ENCODE results near the gene FREY1.
A peak's percentile ranks its signal among the peaks of the same experiment; 100 is the strongest.

FREY1 gene

DNA sequence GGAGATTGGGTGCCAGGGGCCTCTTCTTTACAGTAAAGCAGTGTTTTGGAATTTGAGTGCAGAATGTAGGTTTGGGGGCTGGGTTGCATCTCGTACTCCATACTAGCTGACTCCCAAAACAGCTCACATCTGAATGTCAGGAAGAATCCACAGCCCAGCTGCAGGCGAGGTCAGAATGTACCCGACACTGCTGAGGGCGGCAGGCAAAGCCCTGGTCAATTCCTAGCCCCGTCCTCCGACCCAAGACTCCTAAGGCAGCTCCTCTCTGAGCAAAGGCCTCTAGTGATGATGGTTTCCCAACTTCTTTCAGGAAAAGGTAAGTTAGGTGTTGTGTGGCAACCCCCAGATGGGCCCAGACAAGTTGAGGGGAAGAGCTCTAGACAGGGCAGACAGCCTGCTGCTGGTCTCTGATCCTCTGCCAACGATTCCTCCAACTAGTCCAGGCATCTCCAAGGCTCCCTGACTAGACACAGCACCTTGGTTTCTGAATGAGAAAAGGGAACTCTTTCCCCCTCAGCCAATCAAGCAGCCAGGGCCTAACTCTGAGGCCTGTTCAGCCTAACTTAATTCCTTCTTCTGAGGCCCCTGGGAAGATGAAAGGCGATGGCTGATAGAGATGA is 24.0 kb upstream of the FREY1 start:
- no peaks in the 10 kb centered on the region for H3K27me3 ChIP-seq (ENCODE audit: insufficient read depth, low read length)
- H3K79me2 ChIP-seq (ENCODE audit: control insufficient read depth, insufficient read depth, low read length, poor library complexity), result no peaks in the 10 kb centered on the region
- H3K9me3 ChIP-seq (ENCODE audit: insufficient read depth, low read depth, low read length), result no peaks in the 10 kb centered on the region
- peaks cover 19 to 29% of the 10 kb centered on the region in 2 experiments for H3K4me1 ChIP-seq (ENCODE audit: control insufficient read depth in 1 of 2, insufficient read depth in 2 of 2, low read length in 2 of 2)
- H3K18ac ChIP-seq (ENCODE audit: low read length), result no peak overlapping the region
- H3K4ac ChIP-seq (ENCODE audit: low read depth, low read length), result no peak overlapping the region
- no peak overlapping the region for H2BK12ac ChIP-seq (ENCODE audit: low read length)
- no peak overlapping the region for H3K4me3 ChIP-seq (ENCODE audit: low read depth, low read length)
- H2AFZ ChIP-seq (ENCODE audit: insufficient read depth, low read length, poor library complexity), result no peak overlapping the region
- no peak overlapping the region for H2AK5ac ChIP-seq (ENCODE audit: low read length)
- H2BK5ac ChIP-seq (ENCODE audit: low read depth, low read length, poor library complexity), result no peak overlapping the region
- H2BK120ac ChIP-seq (ENCODE audit: insufficient read depth, low read length, poor library complexity), result no peak overlapping the region
- H3K79me1 ChIP-seq (ENCODE audit: low read length), result peaks cover 5% of the 10 kb centered on the region
- no peak overlapping the region for H3K4me2 ChIP-seq (ENCODE audit: low read length)
- no peak overlapping the region for H3K9ac ChIP-seq (ENCODE audit: low read length)
- no CpG with 5 or more reads among the region's 8 CpGs for WGBS (ENCODE audit: extremely low coverage, insufficient coverage, insufficient read length)
- H4K8ac ChIP-seq (ENCODE audit: low read depth, low read length), result no peak overlapping the region
- H4K91ac ChIP-seq (ENCODE audit: low read depth, low read length), result no peak overlapping the region
- H3K14ac ChIP-seq (ENCODE audit: low read length), result no peak overlapping the region
- H4K12ac ChIP-seq (ENCODE audit: low read depth, low read length), result no peak overlapping the region
- no peak for DNase-seq
- no peak overlapping the region for H3K27ac ChIP-seq (ENCODE audit: low read depth, low read length)
- no peak overlapping the region for H3K23ac ChIP-seq (ENCODE audit: low read length)
- peaks cover 18 to 22% of the 10 kb centered on the region in 2 experiments for H3K36me3 ChIP-seq (ENCODE audit: control insufficient read depth in 1 of 2, insufficient read depth in 2 of 2, low read length in 2 of 2)

DNA sequence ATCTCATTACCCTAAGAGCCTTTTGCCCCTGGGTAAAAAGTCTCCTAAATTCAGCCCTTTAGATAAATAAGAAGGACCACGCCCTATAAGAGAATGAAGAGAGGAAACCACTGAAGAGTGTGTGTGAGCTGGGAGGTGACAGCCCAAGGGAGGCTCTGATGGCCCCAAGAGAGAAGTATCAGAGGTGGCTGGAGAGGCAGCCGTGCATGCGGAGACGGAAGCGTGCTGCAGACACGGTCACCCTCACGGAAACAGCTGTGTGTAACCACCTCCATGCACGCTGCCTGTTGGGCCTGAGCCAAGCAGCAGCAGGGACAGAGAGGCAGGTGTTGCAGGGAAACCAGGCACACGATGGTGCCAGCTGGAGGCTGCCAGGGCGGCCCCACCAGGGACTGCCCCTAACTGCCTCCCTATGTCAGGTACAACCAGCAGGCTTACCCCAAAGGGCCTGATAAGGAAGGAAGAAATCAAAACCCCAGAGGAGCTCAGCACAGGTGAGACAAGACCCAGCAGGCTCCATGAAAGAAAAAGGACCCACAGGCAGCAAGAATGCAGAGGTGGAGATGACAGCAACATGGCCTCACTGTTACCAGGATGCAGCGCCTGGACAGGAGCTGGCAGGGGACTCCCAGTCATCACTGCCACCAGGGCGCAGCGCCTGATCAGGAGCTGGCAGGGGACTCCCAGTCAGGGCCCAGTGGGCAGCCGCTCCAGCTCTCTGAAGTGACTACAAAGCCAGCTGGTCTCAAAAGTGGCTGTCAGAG is 23.1 kb upstream of the FREY1 start:
- no CpG with 5 or more reads among the region's 14 CpGs for WGBS (ENCODE audit: extremely low coverage, insufficient coverage, insufficient read length)
- H3K4me2 ChIP-seq (ENCODE audit: low read length), result no peak overlapping the region
- DNase-seq, result peak in 1 of 2 donors; percentile 17
- H3K27ac ChIP-seq (ENCODE audit: low read depth, low read length), result no peak overlapping the region
- peaks cover 17 to 20% of the 10 kb centered on the region in 2 experiments for H3K36me3 ChIP-seq (ENCODE audit: control insufficient read depth in 1 of 2, insufficient read depth in 2 of 2, low read length in 2 of 2)
- no peak overlapping the region for H3K18ac ChIP-seq (ENCODE audit: low read length)
- H3K9me3 ChIP-seq (ENCODE audit: insufficient read depth, low read depth, low read length), result no peaks in the 10 kb centered on the region
- peaks cover 18 to 27% of the 10 kb centered on the region in 2 experiments for H3K4me1 ChIP-seq (ENCODE audit: control insufficient read depth in 1 of 2, insufficient read depth in 2 of 2, low read length in 2 of 2)
- H3K9ac ChIP-seq (ENCODE audit: low read length), result no peak overlapping the region
- peaks cover 5% of the 10 kb centered on the region for H3K79me1 ChIP-seq (ENCODE audit: low read length)
- no peak overlapping the region for H3K23ac ChIP-seq (ENCODE audit: low read length)
- no peak overlapping the region for H2BK12ac ChIP-seq (ENCODE audit: low read length)
- H3K4ac ChIP-seq (ENCODE audit: low read depth, low read length), result no peak overlapping the region
- H3K79me2 ChIP-seq (ENCODE audit: control insufficient read depth, insufficient read depth, low read length, poor library complexity), result no peaks in the 10 kb centered on the region
- no peaks in the 10 kb centered on the region for H3K27me3 ChIP-seq (ENCODE audit: insufficient read depth, low read length)
- H2BK5ac ChIP-seq (ENCODE audit: low read depth, low read length, poor library complexity), result no peak overlapping the region
- no peak overlapping the region for H2AFZ ChIP-seq (ENCODE audit: insufficient read depth, low read length, poor library complexity)
- H4K8ac ChIP-seq (ENCODE audit: low read depth, low read length), result no peak overlapping the region
- no peak overlapping the region for H4K12ac ChIP-seq (ENCODE audit: low read depth, low read length)
- H4K91ac ChIP-seq (ENCODE audit: low read depth, low read length), result no peak overlapping the region
- no peak overlapping the region for H2AK5ac ChIP-seq (ENCODE audit: low read length)
- no peak overlapping the region for H3K14ac ChIP-seq (ENCODE audit: low read length)
- H2BK120ac ChIP-seq (ENCODE audit: insufficient read depth, low read length, poor library complexity), result no peak overlapping the region
- H3K4me3 ChIP-seq (ENCODE audit: low read depth, low read length), result no peak overlapping the region

DNA sequence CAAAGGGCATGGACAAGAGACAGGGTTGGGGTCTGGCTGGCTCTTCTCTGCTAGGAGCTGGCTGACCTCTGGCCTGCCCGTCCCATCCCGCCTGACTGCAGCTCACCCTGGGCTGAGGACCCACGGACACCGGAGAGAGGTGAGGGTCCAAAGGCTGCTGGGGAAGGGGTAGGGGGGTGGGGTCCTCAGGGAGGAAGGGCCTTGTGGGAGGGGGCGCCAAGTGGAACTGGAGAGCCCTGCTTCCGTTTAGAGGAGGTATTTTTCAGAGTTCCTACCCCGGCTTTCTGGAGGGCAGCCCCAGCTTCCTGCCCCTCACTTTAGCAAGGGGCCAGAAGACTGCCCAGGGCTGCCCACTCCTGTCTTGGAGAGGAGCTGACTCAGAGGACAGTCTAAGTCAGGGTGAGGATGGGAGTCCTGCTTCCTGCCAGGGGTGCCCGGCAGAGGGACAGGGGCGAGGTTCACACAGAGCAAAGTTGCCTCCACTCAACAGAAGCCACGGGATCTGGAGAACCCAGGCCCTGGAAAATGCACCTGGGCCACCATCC is 22.5 kb upstream of the FREY1 start:
- H3K14ac ChIP-seq (ENCODE audit: low read length), result no peak overlapping the region
- no peak overlapping the region for H2AFZ ChIP-seq (ENCODE audit: insufficient read depth, low read length, poor library complexity)
- H3K23ac ChIP-seq (ENCODE audit: low read length), result no peak overlapping the region
- no peaks in the 10 kb centered on the region for H3K9me3 ChIP-seq (ENCODE audit: insufficient read depth, low read depth, low read length)
- H3K4me1 ChIP-seq (ENCODE audit: control insufficient read depth in 1 of 2, insufficient read depth in 2 of 2, low read length in 2 of 2), result peaks cover 12 to 21% of the 10 kb centered on the region in 2 experiments
- no peaks in the 10 kb centered on the region for H3K79me2 ChIP-seq (ENCODE audit: control insufficient read depth, insufficient read depth, low read length, poor library complexity)
- H4K8ac ChIP-seq (ENCODE audit: low read depth, low read length), result no peak overlapping the region
- no peak overlapping the region for H3K4me2 ChIP-seq (ENCODE audit: low read length)
- no peak overlapping the region for H3K27ac ChIP-seq (ENCODE audit: low read depth, low read length)
- no peak overlapping the region for H4K12ac ChIP-seq (ENCODE audit: low read depth, low read length)
- DNase-seq, result no peak
- H3K4me3 ChIP-seq (ENCODE audit: low read depth, low read length), result no peak overlapping the region
- no peak overlapping the region for H4K91ac ChIP-seq (ENCODE audit: low read depth, low read length)
- no peaks in the 10 kb centered on the region for H3K27me3 ChIP-seq (ENCODE audit: insufficient read depth, low read length)
- H3K4ac ChIP-seq (ENCODE audit: low read depth, low read length), result no peak overlapping the region
- no CpG with 5 or more reads among the region's 10 CpGs for WGBS (ENCODE audit: extremely low coverage, insufficient coverage, insufficient read length)
- H3K79me1 ChIP-seq (ENCODE audit: low read length), result peaks cover 5% of the 10 kb centered on the region
- no peak overlapping the region for H3K9ac ChIP-seq (ENCODE audit: low read length)
- peaks cover 14% of the 10 kb centered on the region in 2 experiments for H3K36me3 ChIP-seq (ENCODE audit: control insufficient read depth in 1 of 2, insufficient read depth in 2 of 2, low read length in 2 of 2)
- no peak overlapping the region for H2BK12ac ChIP-seq (ENCODE audit: low read length)
- H2BK5ac ChIP-seq (ENCODE audit: low read depth, low read length, poor library complexity), result no peak overlapping the region
- H3K18ac ChIP-seq (ENCODE audit: low read length), result no peak overlapping the region
- no peak overlapping the region for H2BK120ac ChIP-seq (ENCODE audit: insufficient read depth, low read length, poor library complexity)
- H2AK5ac ChIP-seq (ENCODE audit: low read length), result no peak overlapping the region

DNA sequence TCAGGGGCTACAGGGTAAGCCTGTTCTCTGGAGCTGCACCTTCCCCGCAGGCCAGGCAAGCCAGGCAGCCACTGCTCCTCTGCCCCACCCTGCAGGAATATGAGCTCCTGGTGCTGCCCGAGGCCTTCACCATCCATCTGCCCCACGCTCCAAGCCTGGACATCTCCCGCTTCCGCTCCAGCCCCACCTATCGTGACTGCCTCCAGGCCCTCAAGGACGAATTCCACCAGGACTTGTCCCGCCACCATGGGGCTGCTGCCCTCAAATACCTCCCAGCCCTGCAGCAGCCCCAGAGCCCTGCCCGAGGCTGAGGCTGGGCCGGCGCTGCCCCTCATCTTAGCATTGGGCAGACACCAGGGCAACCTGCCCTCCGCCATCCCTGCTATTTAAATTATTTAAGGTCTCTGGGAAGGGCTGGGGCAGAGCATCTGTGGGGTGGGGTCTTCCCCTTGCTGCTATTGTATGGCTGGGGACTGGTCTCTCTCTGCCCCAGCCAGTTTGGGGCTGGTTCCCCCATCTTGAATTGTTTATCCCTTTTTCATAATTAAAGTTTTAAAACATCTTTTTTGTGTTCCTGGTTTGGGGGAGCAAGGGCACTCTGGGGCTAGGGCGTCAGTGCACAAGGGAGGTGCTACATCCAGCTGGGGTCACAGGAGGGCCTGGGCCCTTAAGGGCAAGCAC is 21.6 kb upstream of the FREY1 start:
- Histone ChIP-seq H2BK12ac (ENCODE audit: low read length) (no peak overlapping the region), H4K91ac (ENCODE audit: low read depth, low read length) (no peak overlapping the region), H3K27ac (ENCODE audit: low read depth, low read length) (no peak overlapping the region), H2BK5ac (ENCODE audit: low read depth, low read length, poor library complexity) (no peak overlapping the region), H3K4me2 (ENCODE audit: low read length) (no peak overlapping the region), H3K18ac (ENCODE audit: low read length) (no peak overlapping the region), H3K79me1 (ENCODE audit: low read length) (peaks cover 2% of the 10 kb centered on the region), H3K23ac (ENCODE audit: low read length) (no peak overlapping the region), H3K4me1 (ENCODE audit: control insufficient read depth in 1 of 2, insufficient read depth in 2 of 2, low read length in 2 of 2) (peaks cover 9 to 15% of the 10 kb centered on the region in 2 experiments), H3K9me3 (ENCODE audit: insufficient read depth, low read depth, low read length) (no peaks in the 10 kb centered on the region), H3K14ac (ENCODE audit: low read length) (no peak overlapping the region), H2AK5ac (ENCODE audit: low read length) (no peak overlapping the region), H2AFZ (ENCODE audit: insufficient read depth, low read length, poor library complexity) (no peak overlapping the region), H4K8ac (ENCODE audit: low read depth, low read length) (no peak overlapping the region), H3K36me3 (ENCODE audit: control insufficient read depth in 1 of 2, insufficient read depth in 2 of 2, low read length in 2 of 2) (peaks cover 11 to 14% of the 10 kb centered on the region in 2 experiments), H3K27me3 (ENCODE audit: insufficient read depth, low read length) (no peaks in the 10 kb centered on the region), H2BK120ac (ENCODE audit: insufficient read depth, low read length, poor library complexity) (no peak overlapping the region), H3K79me2 (ENCODE audit: control insufficient read depth, insufficient read depth, low read length, poor library complexity) (no peaks in the 10 kb centered on the region), H4K12ac (ENCODE audit: low read depth, low read length) (no peak overlapping the region), H3K4me3 (ENCODE audit: low read depth, low read length) (no peak overlapping the region), H3K9ac (ENCODE audit: low read length) (no peak overlapping the region), H3K4ac (ENCODE audit: low read depth, low read length) (no peak overlapping the region)
- DNase-seq, result peak; percentile 95 to 96
- WGBS (ENCODE audit: extremely low coverage, insufficient coverage, insufficient read length), result no CpG with 5 or more reads among the region's 13 CpGs
